HG03354 (cell line): Measurements from ENCODE around the gene PGBD2.
"Not testable (repeated sequence)": the region's sequence is repeated elsewhere in the genome, so short reads cannot be mapped to it uniquely, and the experiment has no call there.

Experiments used
- ATAC-seq: cut with Tn5 transposase; IDR thresholded peaks from one replicate; pipeline ENCODE4 v1.9.1; 2021; ENCODE audit warnings: mild to moderate bottlenecking; ENCODE audit not compliant: unreplicated experiment, poor library complexity, severe bottlenecking

PGBD2 gene

DNA sequence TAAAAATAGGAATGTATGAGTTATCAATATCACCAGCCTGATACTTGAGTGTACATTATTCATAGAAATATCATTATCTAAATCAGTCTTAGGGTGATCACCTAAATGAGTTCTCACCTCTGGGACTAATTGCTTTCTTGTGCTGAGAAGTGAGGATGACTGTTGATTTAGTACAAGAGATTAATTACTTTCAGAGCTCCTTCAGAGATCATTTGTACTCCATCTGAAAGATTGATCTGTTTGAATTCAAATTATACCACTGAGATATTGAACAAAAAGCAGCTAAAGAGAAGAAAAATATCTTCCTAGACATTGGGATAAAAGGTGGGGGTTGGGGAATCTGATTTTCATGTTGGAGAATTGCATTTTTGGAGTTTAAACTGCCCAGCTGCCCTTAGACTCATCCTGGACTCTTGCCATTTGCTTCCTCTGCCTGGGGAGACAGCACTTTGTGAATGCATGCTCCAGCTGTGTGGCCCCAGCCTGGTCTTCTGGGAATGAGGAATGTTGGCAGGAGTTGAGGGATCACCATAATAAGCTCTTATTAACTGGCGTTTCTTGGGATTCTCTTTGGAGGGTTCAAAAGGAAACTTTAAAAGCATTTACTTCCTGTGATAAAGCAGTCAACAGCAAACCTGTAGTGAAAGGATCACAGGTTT, 19.7 kb upstream of the PGBD2 start:
- ATAC-seq: no peak

DNA sequence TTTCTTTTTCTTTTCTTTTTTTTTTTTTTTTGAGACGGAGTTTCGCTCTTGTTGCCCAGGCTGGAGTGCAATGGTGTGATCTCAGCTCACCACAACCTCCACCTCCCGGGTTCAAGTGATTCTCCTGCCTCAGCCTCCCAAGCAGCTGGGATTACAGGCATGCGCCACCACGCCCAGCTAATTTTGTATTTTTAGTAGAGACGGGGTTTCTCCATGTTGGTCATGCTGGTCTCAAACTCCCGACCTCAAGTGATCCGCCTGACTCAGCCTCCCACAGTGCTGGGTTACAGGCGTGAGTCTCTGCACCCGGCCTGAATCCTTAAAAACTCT, 16.2 kb upstream of the PGBD2 start:
- not testable (repeated sequence) for ATAC-seq

DNA sequence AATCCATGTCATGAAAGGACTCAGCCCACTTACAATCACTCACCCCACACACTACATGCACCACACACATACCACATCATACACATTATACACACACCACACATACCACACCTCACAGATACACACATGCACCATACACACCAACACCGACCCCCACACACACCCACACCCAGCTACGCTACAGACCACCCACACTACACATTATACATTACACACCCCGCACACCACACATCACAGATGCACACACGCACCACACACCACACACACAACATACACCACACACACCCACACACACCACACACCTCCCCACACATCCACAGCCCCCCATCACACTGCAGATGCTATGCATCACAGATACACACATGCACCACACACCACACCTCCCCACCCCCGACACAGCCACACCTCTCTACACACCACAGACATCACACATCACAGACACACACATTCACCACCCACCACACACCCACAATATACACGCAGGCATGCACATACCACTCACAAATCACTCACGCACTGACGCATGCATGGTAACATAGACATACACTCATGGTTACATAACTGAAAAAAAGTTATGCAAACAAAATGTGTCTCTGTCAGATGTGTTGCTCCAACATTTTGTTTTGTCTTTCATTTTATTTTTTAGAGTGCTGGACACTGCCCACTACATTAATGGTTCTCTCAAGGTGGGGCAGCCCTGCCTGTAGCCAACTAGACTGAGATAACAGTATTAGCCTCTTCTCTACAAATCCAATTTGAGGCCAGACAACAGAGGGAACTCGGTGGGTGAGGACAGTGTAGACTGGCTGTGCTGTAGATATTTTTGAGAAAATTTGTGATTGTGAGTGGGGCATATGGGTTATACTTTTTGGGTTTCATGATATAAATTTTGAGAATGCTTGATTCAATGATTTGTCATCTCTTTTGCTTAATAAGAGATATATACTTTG, 15.2 kb upstream of the PGBD2 start:
- no peak for ATAC-seq

DNA sequence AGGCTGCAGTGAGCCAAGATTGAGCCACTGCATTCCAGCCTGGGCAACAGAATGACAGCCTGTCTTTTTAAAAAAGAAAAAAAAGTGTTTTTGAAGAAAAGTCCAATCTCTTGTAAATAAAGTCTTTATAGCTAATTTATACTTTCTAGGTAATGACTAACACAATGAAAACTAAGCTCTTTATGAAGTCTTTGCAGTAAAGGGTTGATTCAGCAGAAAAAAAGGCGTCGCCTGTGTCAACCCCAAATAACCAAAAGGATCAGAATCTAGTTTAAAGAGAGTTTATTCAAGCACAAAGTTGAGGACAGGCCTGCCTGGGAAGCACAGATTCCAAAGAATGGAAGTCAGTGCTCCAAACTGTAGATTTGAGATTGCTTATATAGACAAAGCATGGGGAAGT, 14.3 kb upstream of the PGBD2 start:
- ATAC-seq: no peak

DNA sequence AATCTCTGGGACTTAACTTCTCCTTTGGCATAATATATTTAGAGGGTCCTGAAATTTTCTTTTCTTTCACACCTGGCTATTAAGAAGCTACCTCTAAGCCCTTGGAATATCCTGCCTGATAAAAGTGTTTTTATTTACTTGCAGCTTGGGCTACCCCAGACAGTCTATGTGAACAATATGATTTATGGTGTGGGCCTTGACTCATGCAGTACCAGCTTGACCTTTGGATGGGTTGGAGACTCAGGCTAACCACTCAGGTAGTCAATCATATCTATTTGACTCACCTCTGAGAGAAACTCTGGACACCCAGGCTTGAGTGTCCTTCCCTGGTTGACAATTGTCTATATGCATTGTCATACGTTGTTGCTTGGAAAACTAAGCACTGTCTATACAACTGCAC, 13.4 kb upstream of the PGBD2 start:
- ATAC-seq: no peak

DNA sequence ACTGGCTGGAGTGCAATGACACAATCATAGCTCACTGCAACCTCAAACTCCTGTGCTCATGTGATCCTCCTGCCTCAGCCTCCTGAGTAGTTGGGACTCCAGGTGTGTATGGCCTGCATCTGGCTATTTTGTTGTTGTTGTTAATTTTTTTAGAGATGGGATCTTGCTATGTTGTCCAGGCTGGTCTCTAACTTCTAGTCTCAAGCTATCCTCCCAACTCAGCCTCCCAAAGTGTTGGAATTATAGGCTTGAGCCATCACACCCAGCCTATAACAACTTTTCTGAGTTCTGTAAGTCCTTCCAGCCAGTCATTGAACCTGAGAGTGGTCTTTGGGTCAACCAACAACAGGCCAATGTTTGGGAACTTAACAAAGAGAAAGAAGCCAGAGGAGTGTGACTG, 11.2 kb upstream of the PGBD2 start:
- no peak for ATAC-seq

DNA sequence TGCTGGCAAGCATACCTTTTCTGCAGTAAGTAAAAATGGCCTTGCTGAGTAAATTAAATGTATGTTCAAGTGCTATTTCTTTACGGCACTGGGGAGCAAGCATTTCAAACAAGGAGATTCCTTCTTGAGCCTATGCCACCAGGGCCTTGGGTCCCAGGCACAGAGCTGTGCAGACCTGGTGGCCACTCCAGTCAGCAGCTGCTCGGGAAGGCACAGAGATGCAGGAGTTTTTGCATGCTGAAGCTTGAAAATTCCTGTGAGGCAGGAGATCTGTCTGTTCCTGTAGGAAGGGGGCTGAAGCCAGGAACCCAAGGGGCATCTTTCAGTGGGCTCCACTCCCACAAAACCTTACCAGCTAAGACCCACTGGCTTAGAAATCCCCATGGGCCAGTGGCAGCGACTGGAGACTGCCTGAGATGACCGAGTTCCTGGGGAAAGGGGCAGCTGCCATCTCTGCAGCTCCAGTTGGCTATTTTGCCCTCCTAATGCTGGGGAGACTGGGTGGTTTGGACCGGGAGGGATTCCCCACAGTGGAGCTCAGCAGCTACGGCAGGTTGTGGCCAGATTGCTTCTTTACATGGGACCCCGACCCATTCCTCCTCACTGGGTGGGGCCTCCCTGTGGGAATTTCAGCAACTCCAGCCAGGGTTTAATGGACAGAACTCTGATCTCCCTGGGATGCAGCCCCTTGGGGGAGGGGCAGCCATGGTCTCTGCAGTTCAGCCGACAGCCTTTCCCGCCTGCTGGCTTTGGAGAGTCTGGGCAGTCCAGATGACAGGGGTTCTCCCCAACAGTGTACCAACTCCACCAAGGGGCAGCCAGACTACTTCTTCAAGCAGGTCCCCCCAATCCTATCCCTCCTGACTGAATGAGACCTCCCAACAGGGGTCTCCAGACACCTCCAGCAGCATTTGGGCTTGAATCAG, 8.4 kb upstream of the PGBD2 start:
- ATAC-seq: no peak

DNA sequence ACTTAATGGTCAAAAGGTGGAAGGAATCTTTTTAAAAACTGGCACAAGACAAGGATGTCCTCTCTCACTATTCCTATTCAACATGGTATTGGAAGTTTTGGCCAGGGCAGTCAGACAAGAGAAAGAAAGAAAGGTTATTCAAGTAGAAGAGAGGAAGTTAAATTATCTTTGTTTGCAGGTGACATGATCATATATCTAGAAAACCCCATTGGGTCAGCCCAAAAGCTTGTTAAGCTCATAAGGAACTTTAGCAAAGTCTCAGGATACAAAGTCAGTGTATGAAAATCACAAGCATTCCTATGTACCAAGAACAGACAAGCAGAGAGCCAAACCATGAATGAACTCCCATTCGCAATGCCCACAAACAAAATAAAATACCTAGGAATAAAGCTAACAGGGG, 5.4 kb upstream of the PGBD2 start:
- no peak for ATAC-seq

DNA sequence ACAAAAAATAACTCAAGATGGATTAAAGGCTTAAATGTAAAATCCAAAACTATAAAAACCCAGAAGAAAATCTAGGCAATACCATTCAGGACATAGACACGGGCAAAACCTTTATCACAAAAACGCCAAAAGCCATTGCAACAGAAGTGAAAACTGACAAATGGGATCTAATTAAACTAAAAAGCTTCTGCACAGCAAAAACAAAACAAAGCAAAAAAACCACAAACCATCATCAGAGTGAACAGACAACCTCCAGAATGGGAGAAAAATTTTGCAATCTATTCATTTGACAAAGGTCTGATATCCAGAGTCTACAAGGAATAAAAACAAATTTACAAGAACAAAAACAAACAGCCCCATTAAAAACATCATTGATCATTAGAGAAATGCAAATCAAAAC, 4.5 kb upstream of the PGBD2 start:
- ATAC-seq: no peak

DNA sequence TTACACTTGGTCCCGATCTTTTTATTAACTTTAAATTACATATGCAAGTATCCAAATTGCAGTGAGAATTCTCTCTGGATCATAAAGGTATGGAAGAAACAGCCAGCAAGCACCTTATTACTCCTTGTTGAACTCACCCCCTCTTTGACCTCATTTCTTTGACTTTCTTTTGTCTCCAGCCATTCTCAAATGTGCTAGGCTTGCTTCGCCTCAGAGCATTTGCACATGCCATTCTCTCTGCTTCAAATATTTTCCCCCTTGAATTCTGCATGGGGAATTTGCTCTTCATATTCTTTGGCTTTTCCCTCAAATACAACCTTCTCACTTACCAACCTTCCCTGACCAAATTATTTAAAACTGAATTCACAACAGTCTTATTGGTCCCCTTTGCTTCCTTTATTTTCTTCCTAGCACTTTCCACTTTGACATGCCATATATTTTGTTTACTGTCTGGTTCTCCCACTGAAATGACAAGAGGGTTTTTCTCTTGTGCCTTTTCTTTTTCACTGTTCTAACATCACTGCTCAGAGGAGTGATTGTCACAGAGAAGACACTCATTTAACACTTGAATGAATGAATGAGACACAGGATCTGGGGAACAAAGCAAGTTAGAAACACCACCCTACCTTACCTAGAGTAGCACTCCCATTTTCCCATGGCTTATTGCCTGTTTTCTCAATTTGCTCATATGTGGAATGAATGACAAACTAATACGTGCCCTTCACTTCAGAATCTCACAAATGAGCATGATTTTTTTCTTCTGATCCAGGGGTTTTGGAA, 1.4 kb upstream of the PGBD2 start:
- ATAC-seq: no peak

DNA sequence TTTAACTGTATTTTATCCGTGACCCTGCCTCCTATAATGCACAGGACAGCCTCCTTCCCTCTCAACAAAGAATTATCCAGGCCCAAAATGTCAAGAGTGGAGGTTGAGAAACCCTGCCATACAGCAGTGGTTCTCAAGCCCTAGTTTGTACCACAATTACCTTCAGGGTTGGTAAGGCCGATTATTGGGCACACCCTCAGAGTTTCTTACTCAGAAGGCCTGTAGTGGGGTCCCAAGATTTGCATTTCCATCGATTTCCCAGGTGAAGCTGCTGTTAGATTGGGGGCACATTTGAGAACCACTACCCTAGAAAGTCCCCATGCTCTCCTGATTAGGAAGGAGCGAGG, 400 bp upstream of the PGBD2 start:
- ATAC-seq: no peak

DNA sequence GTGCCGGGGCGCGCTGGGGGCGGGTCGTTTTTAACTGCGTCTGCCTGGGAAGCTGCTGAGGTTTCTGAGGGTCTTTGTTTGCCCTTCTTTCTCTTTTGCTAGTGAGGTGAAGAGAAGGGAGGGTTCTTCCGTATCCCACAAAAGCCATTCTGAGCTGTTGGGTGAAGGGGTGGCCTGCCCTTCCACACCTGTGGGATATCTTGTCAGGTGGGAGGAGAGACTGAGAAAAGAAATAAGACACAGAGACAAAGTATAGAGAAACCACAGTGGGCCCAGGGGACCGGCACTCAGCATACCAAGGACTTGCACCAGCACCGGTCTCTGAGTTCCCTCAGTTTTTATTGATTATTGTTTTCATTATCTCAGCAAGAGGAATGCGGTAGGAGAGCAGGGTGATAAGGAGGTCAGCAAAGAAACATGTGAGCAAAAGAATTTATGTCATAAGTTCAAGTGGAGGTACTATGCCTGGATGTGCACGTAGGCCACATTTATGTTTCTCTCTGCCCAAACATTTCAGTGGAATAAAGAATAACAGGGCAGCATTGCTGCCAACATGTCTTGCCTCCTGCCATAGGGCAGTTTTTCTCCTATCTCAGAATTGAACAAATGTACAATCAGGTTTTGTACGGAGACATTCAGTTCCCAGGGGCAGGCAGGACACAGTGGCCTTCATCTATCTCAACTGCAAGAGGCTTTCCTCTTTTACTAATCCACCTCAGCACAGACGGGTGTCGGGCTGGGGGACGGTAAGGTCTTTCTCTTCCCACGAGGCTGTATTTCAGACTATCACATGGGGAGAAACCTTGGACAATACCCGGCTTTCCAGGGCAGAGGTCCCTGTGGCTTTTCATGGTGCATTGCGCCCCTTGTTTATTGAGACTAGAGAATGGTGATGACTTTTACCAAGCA, 972 bp downstream of the PGBD2 start:
- ATAC-seq: peak; percentile 34

DNA sequence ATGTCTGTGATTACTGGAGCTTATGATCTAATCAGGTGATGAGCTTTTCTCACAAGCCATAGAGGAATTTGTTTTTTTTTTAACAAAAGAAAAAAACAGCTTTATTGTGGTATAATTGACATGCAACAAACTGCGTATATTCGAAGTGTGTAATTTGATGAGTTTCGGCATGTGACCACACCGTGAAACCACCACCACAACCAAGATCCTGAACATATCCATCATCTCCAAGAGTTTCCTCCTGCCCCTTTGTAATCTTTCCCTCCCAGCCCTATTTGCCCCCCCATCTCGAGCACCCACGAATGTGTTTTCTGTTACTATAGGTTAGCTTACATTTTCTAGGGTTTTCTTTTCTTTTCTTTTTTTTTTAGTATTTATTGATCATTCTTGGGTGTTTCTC, 4.7 kb downstream of the PGBD2 start:
- ATAC-seq: no peak

DNA sequence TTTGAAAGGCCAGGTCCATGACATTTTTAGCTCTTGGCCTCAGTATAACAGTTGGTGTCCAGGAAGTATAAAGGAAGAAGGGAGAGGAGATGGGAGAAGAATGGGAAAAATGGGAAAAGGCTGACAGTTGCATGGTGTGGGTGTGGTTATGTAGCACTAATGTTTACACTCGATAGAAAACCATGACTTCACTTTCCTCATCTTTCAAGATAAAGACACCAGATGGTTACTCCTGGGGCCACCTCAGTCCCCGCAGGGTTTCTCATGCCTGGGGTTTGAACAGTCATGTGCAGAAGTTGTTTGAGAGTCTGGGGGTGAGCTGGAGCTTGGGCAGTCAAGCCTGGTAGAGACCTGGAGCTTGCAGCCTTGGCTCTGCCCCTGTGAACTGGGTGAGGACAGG, 7.9 kb downstream of the PGBD2 start:
- ATAC-seq: no peak

DNA sequence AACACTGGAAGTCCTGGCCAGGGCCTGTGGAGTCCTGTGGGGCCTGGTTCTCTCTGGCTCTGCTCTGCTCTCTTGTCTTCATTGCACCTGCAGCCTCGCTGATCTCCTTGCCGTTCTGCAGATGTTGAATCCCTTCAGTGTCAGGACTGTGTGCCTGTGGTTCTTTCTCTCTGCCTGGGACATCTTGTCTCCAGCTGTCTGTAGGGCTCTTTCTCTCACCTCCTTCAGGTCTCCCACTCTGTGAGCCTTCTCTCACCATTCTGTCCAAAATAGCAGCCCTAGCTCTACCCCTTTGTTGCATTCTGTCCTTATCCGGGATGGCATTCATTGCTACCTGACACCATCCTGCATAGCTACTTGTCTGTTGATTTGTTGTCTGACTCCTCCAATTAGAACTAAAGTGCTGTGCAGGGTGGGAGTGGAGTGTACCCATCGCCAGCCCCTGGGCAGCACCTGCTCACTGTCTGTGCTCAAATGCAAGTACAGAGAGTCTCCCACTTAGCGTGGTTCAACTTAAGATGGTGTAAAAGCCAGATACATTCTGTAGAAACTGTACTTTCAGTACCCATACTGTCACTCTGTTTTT, 8.9 kb downstream of the PGBD2 start:
- ATAC-seq: no peak

DNA sequence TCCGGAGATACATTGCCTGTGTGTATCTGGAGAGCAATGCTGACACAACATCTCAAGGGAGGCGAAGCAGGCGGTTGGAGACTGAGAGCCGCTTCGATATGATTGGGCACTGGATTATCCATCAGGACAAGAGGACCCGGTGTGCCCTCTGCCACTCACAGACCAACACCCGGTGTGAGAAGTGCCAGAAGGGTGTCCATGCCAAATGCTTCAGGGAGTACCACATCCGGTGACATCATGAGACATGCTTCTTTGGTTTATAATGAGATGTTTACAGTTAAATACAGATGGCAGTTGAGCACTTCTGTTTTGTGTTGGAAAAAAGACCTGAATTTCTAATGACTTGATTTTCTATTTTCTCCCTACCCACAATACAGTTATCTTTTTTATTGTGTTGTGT, 12.1 kb downstream of the PGBD2 start:
- ATAC-seq: no peak

DNA sequence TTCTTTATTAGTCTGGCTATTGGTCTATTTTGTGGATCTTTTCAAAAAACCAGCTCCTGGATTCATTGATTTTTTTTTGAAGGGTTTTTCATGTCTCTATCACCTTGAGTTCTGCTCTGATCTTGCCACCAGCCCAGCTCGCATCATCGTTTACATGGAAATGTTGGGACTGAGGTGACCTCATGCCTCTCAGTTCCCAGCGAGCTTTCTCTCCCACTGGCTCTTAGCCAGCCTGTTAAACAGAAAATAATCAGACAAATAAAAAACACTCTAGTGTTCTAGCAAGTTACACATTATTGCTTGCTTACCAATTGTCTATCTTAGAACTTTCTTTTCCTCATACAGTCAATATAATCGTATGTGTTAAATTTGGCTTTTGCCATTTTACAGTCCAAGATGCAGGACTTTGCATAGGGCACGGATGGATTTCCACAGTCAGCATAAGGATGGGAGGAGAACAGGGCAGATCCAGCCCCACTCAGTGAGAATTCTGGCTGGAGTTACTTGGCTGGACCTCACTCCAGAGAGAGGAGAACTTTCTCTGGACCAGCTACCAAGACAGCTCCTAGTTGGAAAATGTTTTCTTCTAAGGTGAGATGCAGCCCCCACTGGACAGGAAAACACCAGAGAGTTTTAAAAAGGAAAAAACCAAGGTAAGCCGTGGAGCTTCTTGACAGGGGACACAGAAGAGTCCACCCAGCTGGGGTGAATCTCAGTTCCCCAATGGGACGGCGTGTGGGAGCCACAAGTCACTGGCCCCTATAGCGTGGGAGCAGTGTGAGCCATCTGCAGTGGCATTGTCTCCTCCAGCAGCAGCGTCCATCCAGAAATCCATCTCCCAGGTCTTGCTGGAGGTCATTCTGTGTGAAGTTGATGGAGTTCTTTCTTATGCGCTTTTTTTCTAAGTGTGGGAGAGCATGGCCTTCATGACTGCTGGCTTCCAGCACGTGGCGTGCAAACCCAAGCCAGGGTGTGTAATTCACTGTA, 17.6 kb downstream of the PGBD2 start:
- no peak for ATAC-seq
